Hepatocyte (in vitro differentiated cells): Measurements from ENCODE around the gene CFAP90.

Source experiments
- CTCF ChIP-seq: fragments of 200-600 bp; sonication (generic); IDR thresholded peaks from 2 replicates; pipeline ENCODE4 v1.5.1; 2016; ENCODE audit warnings: antibody characterized with exemption, mild to moderate bottlenecking; ENCODE audit not compliant: poor library complexity
- EZH2phosphoT487 ChIP-seq: fragments of 200-600 bp; sonication (generic); IDR thresholded peaks from one replicate; pipeline ENCODE4 v1.6.1; 2018; ENCODE audit warnings: antibody characterized with exemption, mild to moderate bottlenecking, low read depth, moderate library complexity; ENCODE audit not compliant: unreplicated experiment, severe bottlenecking

GRCh38 chr5:7794311-7794710 lies 56.6 kb downstream of the CFAP90 start:
- TF ChIP-seq CTCF (no peak), EZH2phosphoT487 (no peak)
